A549 (cell line): Measurements from ENCODE around the gene TXLNG. TPM values are rescaled to one million over a fixed set of nuclear protein-coding genes. Genes with fewer than 3 reads are reported as not detected.

ENCODE experiments used
- ATAC-seq, 2 experiments: fragments of 200-7000 bp in 1 of 2; fragments of >200 bp in 1 of 2; cut with Nextera tagmentation in 1 of 2; cut with Tn5 transposase in 1 of 2; 3 replicates each; pipeline versions ENCODE4 v1.8.0 to v1.9.1; 2018 to 2020; ENCODE audit warnings: mild to moderate bottlenecking in 1 of 2, moderate library complexity in 1 of 2
- CTCF ChIA-PET: fragments of 300-600 bp; sonication (Branson Sonifier 250); formaldehyde crosslinking; extraction: SDS; loops from one replicate; lab custom pipeline; 2021; ENCODE audit warnings: antibody characterized with exemption, inconsistent platforms; lab: Yijun Ruan, JAX
- POLR2A ChIA-PET: fragments of 350-600 bp; formaldehyde crosslinking; extraction: SDS; loops from one replicate; lab custom pipeline; 2021; ENCODE audit warnings: antibody characterized with exemption, inconsistent platforms; lab: Yijun Ruan, JAX
- DNase-seq, 2 experiments: peaks; one replicate each; pipeline versions ENCODE4 v3.0.0 to v3.0.0-alpha.2; 2011 to 2016; ENCODE audit warnings: low read depth in 1 of 2, low spot score in 1 of 2
- FAIRE-seq: peaks from 2 replicates; lab custom pipeline; 2011; peaks lifted over from hg19 to GRCh38; lab: Jason Lieb, UNC
- H3K27ac ChIP-seq, 2 experiments: fragments of >200 bp; sonication (Bioruptor Twin); formaldehyde crosslinking; 3 replicates each; pipeline ENCODE4 v1.5.1; 2016 to 2017
- H3K4me1 ChIP-seq: fragments of >200 bp; sonication (Bioruptor Twin); formaldehyde crosslinking; 3 replicates; pipeline ENCODE4 v1.6.1; 2016
- H3K4me2 ChIP-seq: fragments of >200 bp; sonication (Bioruptor Twin); formaldehyde crosslinking; 3 replicates; pipeline ENCODE4 v1.6.1; 2016
- H3K4me3 ChIP-seq: fragments of >200 bp; sonication (Bioruptor Twin); formaldehyde crosslinking; 3 replicates; pipeline ENCODE4 v1.5.1; 2016
- H3K9me3 ChIP-seq: fragments of >200 bp; sonication (Bioruptor Twin); formaldehyde crosslinking; 3 replicates; pipeline ENCODE4 v1.6.1; 2016
- ATOH8 ChIP-seq: fragments of 250-450 bp; sonication (Bioruptor Pico); IDR thresholded peaks from 2 replicates; pipeline ENCODE4 v1.5.0; 2020; ENCODE audit warnings: low read depth, mild to moderate bottlenecking, moderate library complexity
- CBX2 ChIP-seq: fragments of 200-600 bp; sonication (generic); IDR thresholded peaks from 2 replicates; pipeline ENCODE4 v1.6.1; 2016; ENCODE audit warnings: low read depth, mild to moderate bottlenecking, borderline replicate concordance
- CEBPB ChIP-seq, 2 experiments: fragments of >200 bp in 1 of 2; sonication (Bioruptor Twin) in 1 of 2; formaldehyde crosslinking in 1 of 2; IDR thresholded peaks; 2 replicates each; pipeline ENCODE4 v1.6.1; 2012 to 2016
- CHD4 ChIP-seq: fragments of 200-600 bp; sonication (generic); IDR thresholded peaks from 2 replicates; pipeline ENCODE4 v1.6.1; 2016; ENCODE audit warnings: antibody characterized with exemption, mild to moderate bottlenecking, borderline replicate concordance
- CTCF ChIP-seq: fragments of >200 bp; sonication (Bioruptor Twin); formaldehyde crosslinking; IDR thresholded peaks from 3 replicates; pipeline ENCODE4 v1.5.1; 2016
- EP300 ChIP-seq, 2 experiments: fragments of >200 bp; sonication (Bioruptor Twin); formaldehyde crosslinking; IDR thresholded peaks; 2 replicates in 1 of 2; 3 replicates in 1 of 2; pipeline ENCODE4 v1.6.1; 2016 to 2017
- HDAC2 ChIP-seq: fragments of 200-600 bp; sonication (generic); IDR thresholded peaks from 2 replicates; pipeline ENCODE4 v1.6.1; 2016
- HOXB13 ChIP-seq: fragments of 250-450 bp; sonication (Bioruptor Pico); IDR thresholded peaks from 2 replicates; pipeline ENCODE4 v1.5.0; 2020; ENCODE audit warnings: low read depth, mild to moderate bottlenecking, moderate library complexity
- HOXB5 ChIP-seq: fragments of 250-450 bp; sonication (Bioruptor Pico); IDR thresholded peaks from 2 replicates; pipeline ENCODE4 v1.5.0; 2020; ENCODE audit warnings: mild to moderate bottlenecking, moderate library complexity
- KDM1A ChIP-seq: fragments of 200-600 bp; sonication (generic); IDR thresholded peaks from 2 replicates; pipeline ENCODE4 v1.6.1; 2016; ENCODE audit warnings: low read depth, mild to moderate bottlenecking
- KDM5A ChIP-seq: fragments of 200-600 bp; sonication (generic); IDR thresholded peaks from 2 replicates; pipeline ENCODE4 v1.6.1; 2016; ENCODE audit warnings: antibody characterized with exemption, mild to moderate bottlenecking
- MAFK ChIP-seq: fragments of 450-650 bp; IDR thresholded peaks from 2 replicates; pipeline ENCODE4 v1.6.1; 2014; ENCODE audit not compliant: partially characterized antibody
- NPAS2 ChIP-seq: fragments of 250-450 bp; sonication (Bioruptor Pico); IDR thresholded peaks from 2 replicates; pipeline ENCODE4 v1.8.0; 2022; ENCODE audit warnings: mild to moderate bottlenecking, moderate library complexity, borderline replicate concordance
- NR3C1 ChIP-seq: fragments of >200 bp; sonication (Bioruptor Twin); formaldehyde crosslinking; IDR thresholded peaks from 3 replicates; pipeline ENCODE4 v1.6.1; 2017
- PBX3 ChIP-seq: IDR thresholded peaks from 2 replicates; pipeline ENCODE4 v1.6.1; 2012
- POLR2AphosphoS2 ChIP-seq: conservative IDR thresholded peaks from 2 replicates; pipeline ENCODE4 v1.6.1; 2012; ENCODE audit warnings: low read length, improper control_type of control experiment, inconsistent platforms
- RAD21 ChIP-seq, 2 experiments: fragments of >200 bp in 1 of 2; sonication (Bioruptor Twin) in 1 of 2; formaldehyde crosslinking in 1 of 2; IDR thresholded peaks in 1 of 2; conservative IDR thresholded peaks in 1 of 2; 2 replicates in 1 of 2; 3 replicates in 1 of 2; pipeline ENCODE4 v1.6.1; 2012 to 2018; ENCODE audit warnings: inconsistent platforms in 1 of 2
- RCOR1 ChIP-seq: fragments of 150-350 bp; IDR thresholded peaks from 2 replicates; pipeline ENCODE4 v1.6.1; 2014; ENCODE audit warnings: antibody characterized with exemption, low read length, low read depth
- REST ChIP-seq: fragments of 200-600 bp; sonication (generic); IDR thresholded peaks from 2 replicates; pipeline ENCODE4 v1.6.1; 2016; ENCODE audit warnings: antibody characterized with exemption, mild to moderate bottlenecking, moderate library complexity
- RFX5 ChIP-seq: fragments of 450-650 bp; IDR thresholded peaks from 2 replicates; pipeline ENCODE4 v1.7.1; 2014; ENCODE audit warnings: antibody characterized with exemption, mild to moderate bottlenecking, moderate library complexity
- RNF2 ChIP-seq: fragments of 200-600 bp; sonication (generic); IDR thresholded peaks from 2 replicates; pipeline ENCODE4 v1.6.1; 2016; ENCODE audit warnings: low read depth, mild to moderate bottlenecking, antibody characterized with exemption, moderate library complexity, borderline replicate concordance
- TP53 ChIP-seq: fragments of 250-450 bp; sonication (Bioruptor Pico); IDR thresholded peaks from 2 replicates; pipeline ENCODE4 v1.5.0; 2021; ENCODE audit warnings: mild to moderate bottlenecking, moderate library complexity
- ZNF302 ChIP-seq: fragments of 250-450 bp; sonication (Bioruptor Pico); IDR thresholded peaks from 2 replicates; pipeline ENCODE4 v1.9.0; 2021; ENCODE audit warnings: inconsistent platforms, mild to moderate bottlenecking, moderate library complexity
- WGBS: methylation state at CpG from one replicate; pipeline ENCODE4 v1.1.6; 2017; ENCODE audit errors: missing lambda C conversion rate; 5-methylcytosine and 5-hydroxymethylcytosine counted together
- polyA plus RNA-seq, 4 experiments: library from polyadenylated mRNA; depleted of rRNA in 3 of 4; stranded (reverse); fragments of >200 nt; fragmentation: RNase III in 1 of 4; extraction: RNeasy Plus Mini Kit Qiagen cat#74134 plus additional on column Dnase treatment in 1 of 4; gene quantifications; 2 replicates in 3 of 4; 3 replicates in 1 of 4; pipeline ENCODE4 v1.2.3, GENCODE V29; 2011 to 2017
- TF ChIP-seq, protein P1 (sequence below): IDR thresholded peaks from 2 replicates; pipeline ENCODE4 v1.6.1; 2012

The TXLNG gene
- polyA plus RNA-seq, 2 of the 4 experiments (the other 2 are of a cell fraction), result 16.0 to 36.8 TPM

- TF ChIP-seq CEBPB (IDR thresholded peaks at IDR 0.05), result peak in 1 of 2 experiments; percentile 34; a peak in 1 of 4 replicates
- no peak for TF ChIP-seq TP53 (CRISPR knock-in tag)
- Histone ChIP-seq H3K27ac (0 out of 6 replicates have a peak overlapping the region, but pooled peaks of 1 of the 2 experiments have one; percentile 6), H3K4me2 (no peak overlapping the region), H3K9me3 (no peaks in the 10 kb centered on the region), H3K4me1 (no peaks in the 10 kb centered on the region), H3K4me3 (no peak overlapping the region)
- ChIA-PET CTCF (interaction anchor here (0.7 to 0.8 kb wide), 2 partner anchors 8 to 47 kb away, joined by 3 read pairs; partner anchors contain the start of gene TXLNG), POLR2A (interaction anchor here (0.8 kb wide), 1 partner anchor 21 kb away, joined by 9 read pairs; no protein-coding TSS in a partner anchor)
- ATAC-seq (0 out of 6 replicates have a peak, but pooled peaks have one; percentile 14 to 22), DNase-seq (peak in 1 of 2 experiments; percentile 21), FAIRE-seq (no peak)
- 59% methylated on average over 6 of the region's 6 CpGs for WGBS
Measured at GRCh38 chrX:16739574-16739973, 46.7 kb upstream of the TXLNG start.

GRCh38 chrX:16743604-16744325 lies 42.5 kb upstream of the TXLNG start:
- Histone ChIP-seq H3K9me3 (no peaks in the 10 kb centered on the region), H3K27ac (peak overlapping the region in 1 of 2 experiments; percentile 54; a peak in 1 of 6 replicates), H3K4me3 (no peak overlapping the region), H3K4me1 (no peaks in the 10 kb centered on the region), H3K4me2 (no peak overlapping the region)
- ChIA-PET POLR2A (interaction anchor here (1.2 kb wide), 1 partner anchor 31 kb away, joined by 3 read pairs; the partner anchor contains the start of gene CTPS2), CTCF (interaction anchor here (0.6 to 1.4 kb wide), 9 partner anchors 14 to 965 kb away, joined by 3 to 4 read pairs (median 3); partner anchors contain the start of gene TXLNG)
- peak in 1 of 2 experiments; percentile 61 for DNase-seq
- WGBS, result 86% methylated on average over 11 of the region's 12 CpGs
- no peak for TF ChIP-seq NR3C1
- TF ChIP-seq REST, result no peak
- 0 out of 3 replicates have a peak, but pooled peaks have one; percentile 8 for TF ChIP-seq CTCF
- TF ChIP-seq NPAS2 (CRISPR knock-in tag), result no peak
- TF ChIP-seq PBX3, result no peak
- TF ChIP-seq CHD4, result no peak
- peak; percentile 5 for TF ChIP-seq MAFK
- TF ChIP-seq RAD21 (conservative IDR thresholded peaks at IDR 0.05 in 1 of 2, IDR thresholded peaks at IDR 0.05 in 1 of 2), result peak in 1 of 2 experiments; percentile 36; a peak in 2 of 5 replicates
- TF ChIP-seq CBX2, result no peak
- peak; percentile 51 for FAIRE-seq
- ATAC-seq, result peak; percentile 80 to 82

DNA sequence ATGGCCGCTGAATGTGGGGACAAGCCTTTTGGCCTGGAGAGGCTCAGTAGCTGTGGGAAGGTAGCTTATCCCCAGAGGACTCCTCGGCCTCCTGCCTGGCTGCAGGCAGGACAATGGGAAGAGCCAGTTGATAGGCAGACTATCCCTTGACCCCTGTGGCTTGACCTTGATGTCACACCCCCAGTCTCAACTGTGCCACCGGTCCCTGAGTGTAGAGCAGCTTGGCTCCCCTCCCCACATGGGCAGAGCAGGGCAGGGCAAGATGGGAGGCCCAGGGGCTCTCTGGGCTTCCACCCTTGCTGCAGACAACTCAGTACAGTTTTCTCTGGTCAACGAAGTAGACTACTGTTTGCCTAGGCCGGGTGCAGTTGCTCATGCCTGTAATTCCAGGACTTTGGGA lies 41.2 kb upstream of the TXLNG start:
- Histone ChIP-seq H3K9me3 (no peaks in the 10 kb centered on the region), H3K4me3 (no peak overlapping the region), H3K4me2 (no peak overlapping the region), H3K27ac (no peak overlapping the region), H3K4me1 (no peaks in the 10 kb centered on the region)
- POLR2A ChIA-PET, result no interaction called here
- DNase-seq, result no peak
- 82% methylated on average over 4 of the region's 5 CpGs for WGBS
- FAIRE-seq, result no peak
- ATAC-seq, result peak in 1 of 2 experiments; percentile 17; a peak in 1 of 6 replicates
- CTCF ChIA-PET, result interaction anchor here (0.9 to 1.4 kb wide), 3 partner anchors 12 to 33 kb away, joined by 3 to 4 read pairs (median 3); no protein-coding TSS in a partner anchor
- TF ChIP-seq ATOH8 (no peak), EP300 (IDR thresholded peaks at IDR 0.05) (no peak), KDM1A (no peak), ZNF302 (no peak), RFX5 (no peak), CBX2 (no peak), RNF2 (no peak), NPAS2 (CRISPR knock-in tag) (no peak), POLR2AphosphoS2 (no peak), TP53 (CRISPR knock-in tag) (no peak), KDM5A (no peak), RCOR1 (no peak), HOXB5 (no peak), HOXB13 (CRISPR knock-in tag) (no peak), HDAC2 (no peak)
- TF ChIP-seq, protein P1, sequence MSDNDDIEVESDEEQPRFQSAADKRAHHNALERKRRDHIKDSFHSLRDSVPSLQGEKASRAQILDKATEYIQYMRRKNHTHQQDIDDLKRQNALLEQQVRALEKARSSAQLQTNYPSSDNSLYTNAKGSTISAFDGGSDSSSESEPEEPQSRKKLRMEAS, result no peak
